Neural crest cell (in vitro differentiated cells): ENCODE measurements around the gene FERD3L. TPM values are rescaled to one million over a fixed set of nuclear protein-coding genes. Genes with fewer than 3 reads are reported as not detected.
A peak's percentile ranks its signal among the peaks of the same experiment; 100 is the strongest.

Experiments used
- DNase-seq: peaks from one replicate; pipeline ENCODE4 v3.0.0; 2021; ENCODE audit warnings: low read depth, mixed read lengths, low spot score
- H3K27ac Mint-ChIP-seq: one replicate; pipeline ENCODE4 v1.8.0; 2021; ENCODE audit warnings: mild to moderate bottlenecking, mixed read lengths; ENCODE audit not compliant: unreplicated experiment
- H3K27me3 Mint-ChIP-seq: 2 replicates; pipeline ENCODE4 v1.8.0; 2021; ENCODE audit warnings: low read depth, mild to moderate bottlenecking, mixed read lengths
- H3K36me3 Mint-ChIP-seq: 2 replicates; pipeline ENCODE4 v1.8.0; 2021; ENCODE audit warnings: low read depth, mild to moderate bottlenecking, mixed read lengths
- H3K4me1 Mint-ChIP-seq: 2 replicates; pipeline ENCODE4 v1.8.0; 2021; ENCODE audit warnings: mixed read lengths
- H3K4me3 Mint-ChIP-seq: one replicate; pipeline ENCODE4 v1.8.0; 2021; ENCODE audit warnings: mild to moderate bottlenecking, mixed read lengths
- H3K9me3 Mint-ChIP-seq: 2 replicates; pipeline ENCODE4 v1.8.0; 2021; ENCODE audit warnings: mixed read lengths
- total RNA-seq: library from RNA; stranded (reverse); gene quantifications from 2 replicates; pipeline ENCODE4 v1.2.1, GENCODE V29; 2021
- TF ChIP-seq, protein P1 (sequence below): fragments of 200-600 bp; sonication (generic); conservative IDR thresholded peaks from 2 replicates; pipeline ENCODE4 v1.5.0; 2021; ENCODE audit warnings: antibody characterized with exemption, mild to moderate bottlenecking

Gene FERD3L
- total RNA-seq, 1 donor from 2014 or later, result not detected

- H3K27ac Mint-ChIP-seq, result no peak overlapping the region
- TF ChIP-seq, protein P1, sequence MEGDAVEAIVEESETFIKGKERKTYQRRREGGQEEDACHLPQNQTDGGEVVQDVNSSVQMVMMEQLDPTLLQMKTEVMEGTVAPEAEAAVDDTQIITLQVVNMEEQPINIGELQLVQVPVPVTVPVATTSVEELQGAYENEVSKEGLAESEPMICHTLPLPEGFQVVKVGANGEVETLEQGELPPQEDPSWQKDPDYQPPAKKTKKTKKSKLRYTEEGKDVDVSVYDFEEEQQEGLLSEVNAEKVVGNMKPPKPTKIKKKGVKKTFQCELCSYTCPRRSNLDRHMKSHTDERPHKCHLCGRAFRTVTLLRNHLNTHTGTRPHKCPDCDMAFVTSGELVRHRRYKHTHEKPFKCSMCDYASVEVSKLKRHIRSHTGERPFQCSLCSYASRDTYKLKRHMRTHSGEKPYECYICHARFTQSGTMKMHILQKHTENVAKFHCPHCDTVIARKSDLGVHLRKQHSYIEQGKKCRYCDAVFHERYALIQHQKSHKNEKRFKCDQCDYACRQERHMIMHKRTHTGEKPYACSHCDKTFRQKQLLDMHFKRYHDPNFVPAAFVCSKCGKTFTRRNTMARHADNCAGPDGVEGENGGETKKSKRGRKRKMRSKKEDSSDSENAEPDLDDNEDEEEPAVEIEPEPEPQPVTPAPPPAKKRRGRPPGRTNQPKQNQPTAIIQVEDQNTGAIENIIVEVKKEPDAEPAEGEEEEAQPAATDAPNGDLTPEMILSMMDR, result no peak
- no peaks in the 10 kb centered on the region for H3K9me3 Mint-ChIP-seq
- peaks cover 90% of the 10 kb centered on the region for H3K27me3 Mint-ChIP-seq
- no peak for DNase-seq
- H3K4me3 Mint-ChIP-seq, result peak overlapping the region; percentile 84
- H3K36me3 Mint-ChIP-seq, result no peaks in the 10 kb centered on the region
- H3K4me1 Mint-ChIP-seq, result peaks cover 17% of the 10 kb centered on the region
Measured at GRCh38 chr7:19119372-19119771, 25.8 kb downstream of the FERD3L start.

- no peaks in the 10 kb centered on the region for H3K9me3 Mint-ChIP-seq
- H3K4me3 Mint-ChIP-seq, result peak overlapping the region; percentile 84
- peaks cover 90% of the 10 kb centered on the region for H3K27me3 Mint-ChIP-seq
- DNase-seq, result peak; percentile 6
- H3K27ac Mint-ChIP-seq, result no peak overlapping the region
- H3K4me1 Mint-ChIP-seq, result peaks cover 17% of the 10 kb centered on the region
- TF ChIP-seq, protein P1, result no peak
- no peaks in the 10 kb centered on the region for H3K36me3 Mint-ChIP-seq
Measured at GRCh38 chr7:19118636-19119371, 26.4 kb downstream of the FERD3L start.

DNA sequence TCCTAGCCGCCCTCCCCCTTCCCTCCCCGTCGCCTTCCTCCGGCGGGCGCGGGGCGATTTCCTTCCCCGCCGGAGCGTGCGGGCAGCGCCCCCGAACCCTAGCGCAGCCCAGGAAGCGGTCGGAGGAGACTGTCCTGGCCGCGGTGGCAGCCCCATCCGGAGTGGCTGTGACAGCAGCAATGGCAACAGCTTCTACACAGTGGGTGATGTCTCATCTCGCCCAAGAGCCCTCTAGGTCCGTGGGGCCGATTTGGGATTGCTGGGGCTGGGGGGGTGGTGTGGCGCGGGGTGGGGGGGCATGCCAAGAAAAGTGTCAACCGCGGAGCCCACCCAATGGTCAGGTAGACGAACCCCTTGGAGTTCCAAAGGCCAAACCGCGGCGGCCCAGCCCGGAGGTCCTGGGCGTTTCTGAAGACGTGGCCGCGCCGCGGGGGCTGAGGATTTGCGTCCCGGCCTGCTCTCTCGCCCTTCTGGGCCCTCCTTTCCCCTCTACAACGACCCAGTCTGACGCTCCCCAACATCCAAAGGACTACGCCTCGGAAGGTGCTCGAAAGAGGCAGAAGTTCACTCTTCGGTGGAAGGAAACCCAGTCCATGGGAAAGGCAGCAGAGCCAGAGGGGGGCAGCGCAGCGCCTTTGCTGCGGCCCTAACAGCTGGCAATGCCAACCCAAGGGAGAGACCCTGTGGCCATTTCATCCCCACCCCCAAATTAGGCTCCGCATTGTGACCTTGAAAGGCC lies 27.2 kb downstream of the FERD3L start:
- no peak for DNase-seq
- Mint-ChIP-seq H3K27me3 (peaks cover 90% of the 10 kb centered on the region), H3K4me1 (peaks cover 17% of the 10 kb centered on the region), H3K4me3 (peak overlapping the region; percentile 84), H3K36me3 (no peaks in the 10 kb centered on the region), H3K27ac (peak overlapping the region; percentile 40), H3K9me3 (no peaks in the 10 kb centered on the region)
- TF ChIP-seq, protein P1, result no peak

DNA sequence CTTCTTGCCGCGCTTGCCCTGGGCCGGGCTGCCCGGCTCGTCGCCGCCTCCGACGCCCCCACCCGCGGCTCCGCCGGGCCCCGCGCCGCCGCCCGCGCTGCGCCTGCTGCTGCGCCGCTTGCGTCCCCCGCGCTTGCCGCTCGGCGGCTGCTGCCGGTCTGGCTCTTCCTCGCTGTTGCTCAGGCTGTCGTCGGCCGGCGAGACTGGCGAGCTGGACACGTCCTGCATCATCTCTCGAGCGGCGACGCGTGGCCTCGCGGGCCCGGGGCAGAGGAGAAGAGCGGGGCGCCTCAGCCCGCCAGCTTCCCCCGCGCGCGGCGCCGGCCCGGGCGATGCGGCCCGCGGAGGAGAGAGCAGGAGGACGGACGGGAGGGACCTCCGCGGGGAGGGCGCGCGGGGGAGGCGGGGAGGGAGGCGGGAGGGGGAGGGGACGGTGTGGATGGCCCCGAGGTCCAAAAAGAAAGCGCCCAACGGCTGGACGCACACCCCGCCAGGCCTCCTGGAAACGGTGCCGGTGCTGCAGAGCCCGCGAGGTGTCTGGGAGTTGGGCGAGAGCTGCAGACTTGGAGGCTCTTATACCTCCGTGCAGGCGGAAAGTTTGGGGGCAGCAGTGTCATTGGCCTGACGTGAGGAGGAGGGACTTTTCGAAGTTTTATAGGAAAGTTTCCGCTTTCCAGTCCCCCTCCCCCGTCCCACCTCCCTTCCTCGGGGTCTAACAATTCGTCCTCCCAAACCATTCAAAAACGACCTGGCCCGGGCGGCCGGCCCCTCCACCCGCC lies 27.9 kb downstream of the FERD3L start, which contains the start of gene TWIST1:
Gene TWIST1 (minus strand): TSS at position 546 of the 779 bp plus-strand sequence. CDS start 315 bp downstream, at position 231.
- Mint-ChIP-seq H3K4me3 (peak within 1 kb of the TSS; percentile 87), H3K9me3 (no peaks in the 10 kb centered on the region), H3K4me1 (peaks cover 17% of the 10 kb centered on the region), H3K36me3 (no peaks in the 10 kb centered on the region), H3K27ac (peak within 1 kb of the TSS; percentile 40), H3K27me3 (peaks cover 93% of the 10 kb centered on the region)
- peak; percentile 46 for DNase-seq
- TF ChIP-seq, protein P1, result no peak
